Measurements from ENCODE around the gene CAMTA1.

CAMTA1 gene

DNA sequence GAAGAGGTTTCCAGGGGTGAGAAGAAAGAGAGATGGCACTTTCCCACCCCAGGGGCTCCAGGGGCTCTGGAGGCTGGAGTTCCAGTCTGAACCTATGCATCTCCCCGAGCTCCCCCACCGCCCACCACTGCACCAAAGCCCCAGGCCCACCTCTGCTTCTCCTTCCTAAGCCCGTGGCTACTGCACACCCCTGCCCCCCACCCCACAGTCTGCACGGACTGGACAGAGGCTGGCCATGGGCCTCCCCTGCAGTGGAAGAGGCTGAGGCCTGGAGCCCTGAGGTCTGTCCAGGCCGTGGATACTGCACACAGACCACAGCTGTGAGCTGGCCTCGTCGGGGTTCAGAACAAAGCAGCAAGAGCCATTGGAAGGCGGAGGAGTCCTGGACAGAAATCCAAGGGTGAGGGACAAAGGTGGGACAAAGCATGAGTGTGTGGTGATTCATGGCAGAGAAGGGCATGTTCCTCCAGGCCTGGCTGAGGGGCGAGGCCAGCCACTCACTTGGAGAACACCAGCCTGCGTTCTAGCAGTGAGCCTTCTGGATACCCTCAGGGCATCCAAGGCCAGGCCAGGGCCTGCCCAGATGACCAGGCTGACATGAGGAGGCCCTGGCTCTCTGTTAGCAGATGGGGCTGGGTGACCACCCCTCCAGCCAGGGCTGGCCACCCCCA, 741.1 kb downstream of the CAMTA1 start:
- DNase-seq (ENCODE audit: low spot score) (peak; percentile 56), ATAC-seq (ENCODE audit: low read depth) (peak; percentile 88)
- Histone ChIP-seq H3K4me1 (ENCODE audit: insufficient read depth, poor library complexity, severe bottlenecking) (peaks cover 12% of the 10 kb centered on the region), H3K27ac (ENCODE audit: poor library complexity, severe bottlenecking) (peak overlapping the region; percentile 44), H3K4me3 (ENCODE audit: severe bottlenecking) (no peak overlapping the region), H3K9me3 (ENCODE audit: severe bottlenecking) (no peaks in the 10 kb centered on the region), H3K36me3 (ENCODE audit: low read depth) (no peaks in the 10 kb centered on the region), H3K27me3 (ENCODE audit: insufficient read depth, poor library complexity, severe bottlenecking) (no peaks in the 10 kb centered on the region)
- TF ChIP-seq, protein P1, sequence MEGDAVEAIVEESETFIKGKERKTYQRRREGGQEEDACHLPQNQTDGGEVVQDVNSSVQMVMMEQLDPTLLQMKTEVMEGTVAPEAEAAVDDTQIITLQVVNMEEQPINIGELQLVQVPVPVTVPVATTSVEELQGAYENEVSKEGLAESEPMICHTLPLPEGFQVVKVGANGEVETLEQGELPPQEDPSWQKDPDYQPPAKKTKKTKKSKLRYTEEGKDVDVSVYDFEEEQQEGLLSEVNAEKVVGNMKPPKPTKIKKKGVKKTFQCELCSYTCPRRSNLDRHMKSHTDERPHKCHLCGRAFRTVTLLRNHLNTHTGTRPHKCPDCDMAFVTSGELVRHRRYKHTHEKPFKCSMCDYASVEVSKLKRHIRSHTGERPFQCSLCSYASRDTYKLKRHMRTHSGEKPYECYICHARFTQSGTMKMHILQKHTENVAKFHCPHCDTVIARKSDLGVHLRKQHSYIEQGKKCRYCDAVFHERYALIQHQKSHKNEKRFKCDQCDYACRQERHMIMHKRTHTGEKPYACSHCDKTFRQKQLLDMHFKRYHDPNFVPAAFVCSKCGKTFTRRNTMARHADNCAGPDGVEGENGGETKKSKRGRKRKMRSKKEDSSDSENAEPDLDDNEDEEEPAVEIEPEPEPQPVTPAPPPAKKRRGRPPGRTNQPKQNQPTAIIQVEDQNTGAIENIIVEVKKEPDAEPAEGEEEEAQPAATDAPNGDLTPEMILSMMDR (IDR thresholded peaks at IDR 0.05; ENCODE audit: poor library complexity, severe bottlenecking) = no peak

DNA sequence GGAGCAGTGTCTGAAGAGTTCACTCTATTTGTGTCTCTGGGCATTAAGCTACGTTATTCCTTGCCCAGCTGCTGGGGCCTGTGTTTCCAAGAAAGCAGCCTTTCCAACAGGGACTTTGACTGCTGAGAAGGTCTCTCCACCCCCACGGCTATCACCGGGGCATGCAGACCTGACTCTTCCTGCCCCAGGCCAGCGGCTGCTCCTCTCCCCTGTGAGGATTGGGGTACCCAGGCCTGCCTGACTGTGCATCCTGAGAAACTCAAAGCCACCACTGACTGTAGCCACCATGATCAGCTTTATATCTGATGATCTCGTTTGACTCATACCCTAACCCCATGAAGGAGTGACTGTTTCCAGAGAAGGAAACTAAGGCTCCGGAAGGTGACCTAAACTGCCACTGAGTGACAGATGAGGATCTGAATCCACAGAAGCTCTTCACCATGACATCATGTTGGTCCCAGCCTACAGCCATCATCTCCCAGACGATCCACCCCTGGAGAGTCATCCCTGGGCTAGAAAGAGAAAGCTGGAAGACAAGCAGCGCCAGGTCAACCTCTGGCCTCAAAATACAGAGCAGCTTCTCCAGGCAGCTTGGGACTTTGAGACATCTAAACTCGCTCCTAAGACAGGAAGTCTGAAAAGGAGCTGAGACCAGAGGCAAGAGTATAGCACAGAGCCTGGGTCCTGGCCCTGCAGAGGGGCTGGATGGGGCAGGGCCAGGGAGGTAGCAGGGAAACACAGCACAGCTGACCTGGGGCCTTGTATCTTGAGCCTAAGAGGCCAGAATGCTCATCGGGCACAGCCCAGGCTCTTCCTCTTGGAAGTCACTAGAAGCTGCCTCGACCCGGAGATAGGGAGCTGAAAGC, 741.8 kb downstream of the CAMTA1 start:
- Histone ChIP-seq H3K27me3 (ENCODE audit: insufficient read depth, poor library complexity, severe bottlenecking) (no peaks in the 10 kb centered on the region), H3K4me1 (ENCODE audit: insufficient read depth, poor library complexity, severe bottlenecking) (peaks cover 12% of the 10 kb centered on the region), H3K9me3 (ENCODE audit: severe bottlenecking) (no peaks in the 10 kb centered on the region), H3K36me3 (ENCODE audit: low read depth) (no peaks in the 10 kb centered on the region), H3K4me3 (ENCODE audit: severe bottlenecking) (no peak overlapping the region), H3K27ac (ENCODE audit: poor library complexity, severe bottlenecking) (peak overlapping the region; percentile 44)
- TF ChIP-seq, protein P1 (IDR thresholded peaks at IDR 0.05; ENCODE audit: poor library complexity, severe bottlenecking) = no peak
- DNase-seq (ENCODE audit: low spot score) (peak; percentile 59), ATAC-seq (ENCODE audit: low read depth) (no peak; the same call in 2 of the 3 replicates)

DNA sequence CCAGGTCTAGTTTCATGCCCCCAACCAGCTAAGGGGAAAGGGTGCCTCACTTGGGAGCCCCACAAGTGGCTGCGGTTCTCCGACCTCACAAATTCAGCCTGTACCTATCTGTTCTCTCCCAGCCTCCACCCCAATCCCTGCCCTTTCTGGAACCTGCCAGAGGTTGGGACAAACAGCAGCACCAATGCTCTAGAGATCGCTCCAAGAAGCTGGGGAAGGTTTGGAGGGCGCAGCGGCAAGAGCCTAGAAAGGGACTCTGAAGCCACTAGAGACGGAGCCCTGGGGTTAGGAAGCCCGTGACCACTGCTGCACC, 742.4 kb downstream of the CAMTA1 start:
- Histone ChIP-seq H3K27ac (ENCODE audit: poor library complexity, severe bottlenecking) (peak overlapping the region; percentile 44), H3K4me3 (ENCODE audit: severe bottlenecking) (no peak overlapping the region), H3K27me3 (ENCODE audit: insufficient read depth, poor library complexity, severe bottlenecking) (no peaks in the 10 kb centered on the region), H3K9me3 (ENCODE audit: severe bottlenecking) (no peaks in the 10 kb centered on the region), H3K36me3 (ENCODE audit: low read depth) (no peaks in the 10 kb centered on the region), H3K4me1 (ENCODE audit: insufficient read depth, poor library complexity, severe bottlenecking) (peaks cover 12% of the 10 kb centered on the region)
- DNase-seq (ENCODE audit: low spot score) (no peak), ATAC-seq (ENCODE audit: low read depth) (no peak)
- TF ChIP-seq, protein P1 (IDR thresholded peaks at IDR 0.05; ENCODE audit: poor library complexity, severe bottlenecking) = no peak

DNA sequence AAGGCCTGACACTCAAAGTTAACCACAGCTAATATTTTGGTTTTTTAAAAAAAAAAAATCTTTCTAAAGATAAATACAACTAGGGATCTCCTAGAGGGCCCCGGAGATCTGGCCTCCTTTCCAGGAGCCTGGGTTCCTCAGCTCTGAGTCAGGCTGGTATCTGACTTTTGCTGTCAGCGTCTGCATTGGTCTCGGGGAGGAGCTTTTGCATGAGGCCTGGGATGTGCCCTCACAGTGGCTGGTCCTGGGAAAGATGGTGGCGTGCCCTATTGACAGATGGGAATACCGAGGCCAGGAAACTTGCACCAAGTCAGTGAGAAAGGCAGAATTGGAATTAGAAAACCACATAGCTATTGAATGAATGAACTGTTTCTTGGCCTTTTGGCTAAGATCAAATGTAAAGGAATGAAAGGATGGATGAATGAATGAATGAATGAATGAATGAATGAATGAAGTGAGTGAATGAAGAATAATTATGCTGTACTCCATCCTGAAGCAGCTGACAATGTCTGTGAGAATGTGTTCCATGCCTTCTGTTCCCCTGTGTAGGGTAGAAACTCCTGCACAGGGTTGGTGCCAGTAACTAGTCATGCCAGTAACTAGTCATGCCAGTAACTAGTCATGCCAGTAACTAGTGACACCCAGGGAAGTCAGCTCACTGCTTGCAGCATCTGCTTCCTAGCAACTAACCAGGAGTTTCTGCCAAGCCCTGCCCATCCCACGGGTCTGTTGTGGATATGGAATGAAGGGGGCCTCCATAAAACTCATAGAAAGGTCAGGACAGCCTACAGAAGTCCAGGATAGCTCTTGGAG, 743.3 kb downstream of the CAMTA1 start:
- DNase-seq (ENCODE audit: low spot score) (no peak), ATAC-seq (ENCODE audit: low read depth) (no peak)
- Histone ChIP-seq H3K4me1 (ENCODE audit: insufficient read depth, poor library complexity, severe bottlenecking) (peaks cover 12% of the 10 kb centered on the region), H3K9me3 (ENCODE audit: severe bottlenecking) (no peaks in the 10 kb centered on the region), H3K36me3 (ENCODE audit: low read depth) (no peaks in the 10 kb centered on the region), H3K27me3 (ENCODE audit: insufficient read depth, poor library complexity, severe bottlenecking) (no peaks in the 10 kb centered on the region), H3K4me3 (ENCODE audit: severe bottlenecking) (no peak overlapping the region), H3K27ac (ENCODE audit: poor library complexity, severe bottlenecking) (no peak overlapping the region)
- TF ChIP-seq, protein P1 (IDR thresholded peaks at IDR 0.05; ENCODE audit: poor library complexity, severe bottlenecking) = no peak

Data from RWPE2 (cell line).